AG09319 (cell line): Measurements from ENCODE around the gene TACSTD2.
"Not testable (repeated sequence)": the region's sequence is repeated elsewhere in the genome, so short reads cannot be mapped to it uniquely, and the experiment has no call there.

Source experiments
- DNase-seq: peaks from one replicate; pipeline ENCODE4 v3.0.0-alpha.2; 2010; ENCODE audit warnings: low read depth; ENCODE audit errors: extremely low read depth
- CTCF ChIP-seq: IDR thresholded peaks from 2 replicates; pipeline ENCODE4 v1.5.1; 2011; ENCODE audit warnings: low read depth, mild to moderate bottlenecking, inconsistent platforms, low read length, moderate library complexity

The TACSTD2 gene

GRCh38 chr1:58566339-58566738, 10.7 kb downstream of the TACSTD2 start:
- no peak for TF ChIP-seq CTCF
- DNase-seq: no peak

DNA sequence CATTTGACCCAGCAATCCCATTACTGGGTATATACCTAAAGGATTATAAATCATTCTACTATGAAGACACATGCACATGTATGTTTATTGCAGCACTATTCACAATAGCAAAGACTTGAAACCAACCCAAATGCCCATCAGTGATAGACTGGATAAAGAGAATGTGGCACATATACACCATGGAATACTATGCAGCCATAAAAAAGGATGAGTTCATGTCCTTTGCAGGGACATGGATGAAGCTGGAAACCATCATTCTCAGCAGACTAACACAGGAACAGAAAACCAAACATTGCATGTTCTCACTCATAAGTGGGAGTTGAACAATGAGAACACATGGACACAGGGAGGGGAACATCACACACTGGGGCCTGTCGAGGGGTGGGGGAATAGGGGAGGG, 13.3 kb downstream of the TACSTD2 start:
- DNase-seq: not testable (repeated sequence)

- DNase-seq: no peak
- no peak for TF ChIP-seq CTCF
Measured at GRCh38 chr1:58561633-58562032, 15.4 kb downstream of the TACSTD2 start.

DNA sequence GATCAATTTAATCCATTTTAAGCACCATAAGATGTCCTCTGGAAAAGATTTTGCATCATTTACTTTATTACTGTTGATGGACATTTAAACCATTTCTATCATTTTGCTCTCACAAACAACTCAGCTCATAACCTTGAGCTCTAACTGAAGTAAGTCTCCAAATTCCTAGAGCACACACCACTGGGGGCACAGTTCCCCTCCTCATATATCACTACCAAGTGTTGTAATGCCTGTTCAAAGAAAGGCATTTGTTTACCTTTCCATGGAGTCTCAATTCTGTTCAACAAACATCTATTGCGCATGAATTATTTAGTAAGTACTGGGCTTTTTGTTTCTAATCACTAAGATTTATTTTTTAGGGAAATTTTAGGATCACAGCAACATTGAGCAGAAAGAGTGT, 21.7 kb downstream of the TACSTD2 start:
- DNase-seq: no peak
- no peak for TF ChIP-seq CTCF

DNA sequence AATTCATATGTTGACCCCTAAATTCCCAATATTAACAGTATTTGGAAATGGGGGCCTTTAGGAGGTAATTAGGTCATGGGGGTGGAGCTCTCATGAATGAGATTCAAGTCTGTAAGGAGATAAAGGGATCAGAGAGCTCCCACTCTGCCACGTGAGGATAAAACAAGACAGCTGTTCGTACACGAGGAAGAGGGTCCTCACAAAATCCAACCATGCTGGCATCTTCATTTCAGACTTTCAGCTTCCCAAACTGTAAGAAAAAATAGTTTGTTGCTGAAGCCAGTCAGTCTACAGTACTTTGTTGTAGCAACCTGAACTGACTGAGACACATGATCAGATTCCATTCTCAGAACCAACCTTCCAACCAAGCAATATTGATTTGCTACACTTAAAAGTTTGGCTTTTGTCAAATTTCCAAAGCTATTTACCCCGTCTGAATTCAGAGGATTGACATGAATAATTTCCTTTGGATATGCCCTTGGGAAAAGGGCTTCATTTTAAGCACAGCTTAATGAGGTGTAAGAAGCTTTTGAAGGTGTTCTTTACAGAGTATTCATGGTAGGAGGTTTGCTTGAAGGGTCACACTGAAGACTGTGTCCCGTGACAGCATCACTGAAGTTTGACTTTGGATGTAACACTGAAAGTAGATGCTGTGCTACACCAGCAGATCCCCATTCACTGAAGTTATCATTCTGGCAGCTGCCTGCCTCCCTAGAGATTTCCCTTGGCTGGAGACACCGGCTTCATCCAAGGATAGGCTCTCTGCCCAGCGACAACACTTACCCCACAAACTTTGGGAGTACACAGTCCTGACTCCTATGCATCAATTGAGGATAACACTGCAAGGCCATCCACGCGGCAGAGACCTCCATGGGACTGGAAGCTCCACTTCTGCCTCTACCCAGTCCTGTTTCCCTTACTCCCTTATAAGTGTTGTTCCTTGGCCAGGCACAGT, 25.6 kb downstream of the TACSTD2 start:
- no peak for TF ChIP-seq CTCF
- no peak for DNase-seq

GRCh38 chr1:58549291-58549690, 27.8 kb downstream of the TACSTD2 start:
- not testable (repeated sequence) for DNase-seq

- no peak for DNase-seq
- TF ChIP-seq CTCF: no peak
Measured at GRCh38 chr1:58548371-58548770, 28.7 kb downstream of the TACSTD2 start.

GRCh38 chr1:58546520-58547308, 30.3 kb downstream of the TACSTD2 start, which contains the start of gene OMA1:
TSS of gene OMA1 (minus strand) at chr1:58546726. CDS start at chr1:58539294, 7,432 bp downstream.
- TF ChIP-seq CTCF: peak; percentile 99
- DNase-seq: peak; percentile 96
